Body of pancreas (tissue), 4 donors: ENCODE results near the gene LRP2. TPM values are rescaled to one million over a fixed set of nuclear protein-coding genes. Genes with fewer than 3 reads are reported as not detected.

Experiments used
- ATAC-seq: fragments of 150-250 bp; one replicate; pipeline ENCODE4 v1.9.1; 2016
- DNase-seq, 4 donors: peaks; one replicate each; pipeline ENCODE4 v3.0.0-alpha.2; 2019
- H3K27ac ChIP-seq, 4 donors: fragments of 200-600 bp; sonication (generic); 1 replicate in 3 of 4; 2 replicates in 1 of 4; pipeline versions ENCODE4 v1.5.1 to v1.6.1; 2016 to 2019; ENCODE audit warnings: mild to moderate bottlenecking in 1 of 4, mixed read lengths in 1 of 4, moderate library complexity in 1 of 4
- H3K27me3 ChIP-seq, 2 donors: fragments of 200-600 bp; sonication (generic); one replicate each; pipeline ENCODE4 v1.6.0; 2016; ENCODE audit warnings: mild to moderate bottlenecking in 1 of 2
- H3K36me3 ChIP-seq, 2 donors: fragments of 200-600 bp; sonication (generic); replicated peaks in 1 of 2; 2 replicates each; pipeline ENCODE4 v1.5.1; 2016; ENCODE audit warnings: low read depth in 2 of 2; ENCODE audit not compliant: insufficient read depth in 1 of 2
- H3K4me1 ChIP-seq: fragments of 200-600 bp; sonication (generic); one replicate; pipeline ENCODE4 v1.6.0; 2016
- H3K4me3 ChIP-seq, 2 donors: fragments of 200-600 bp; sonication (generic); 1 replicate in 1 of 2; 2 replicates in 1 of 2; pipeline ENCODE4 v1.5.1; 2016 to 2019
- H3K9me3 ChIP-seq, 3 donors: fragments of 200-600 bp; sonication (generic); 1 replicate in 2 of 3; 2 replicates in 1 of 3; pipeline ENCODE4 v1.5.1; 2016
- POLR2A ChIP-seq, 3 donors: fragments of 450-650 bp; IDR thresholded peaks; one replicate each; pipeline ENCODE4 v1.6.1; 2016; ENCODE audit warnings: antibody characterized with exemption in 3 of 3, mild to moderate bottlenecking in 2 of 3
- WGBS, 2 donors: methylation state at CpG; one replicate each; pipeline ENCODE4 v1.1.5; 2017; 5-methylcytosine and 5-hydroxymethylcytosine counted together
- intact Hi-C: fragments of 100-400 bp; cut with DNase I; formaldehyde crosslinking; loops from one replicate; pipeline ENCODE4 v1.15.1; 2023
- total RNA-seq, 2 donors: library from RNA; depleted of rRNA; stranded (reverse); fragments of >200 nt; gene quantifications; one replicate each; pipeline ENCODE4 v1.1.0, GENCODE V29; 2016
- TF ChIP-seq, protein P1 (sequence below), 7 experiments: fragments of 450-650 bp in 4 of 7; fragments of 200-600 bp in 3 of 7; sonication (generic) in 3 of 7; IDR thresholded peaks; one replicate each; pipeline ENCODE4 v1.5.1; 2016 to 2019; ENCODE audit warnings: antibody characterized with exemption in 7 of 7

The LRP2 gene
- total RNA-seq, 2 donors from 2014 or later, result under 0.01 TPM; not detected in 1

- no peaks in the 10 kb centered on the region for H3K36me3 ChIP-seq
- DNase-seq (no peak), ATAC-seq (no peak)
- H3K4me3 ChIP-seq, result no peak overlapping the region
- no peaks in the 10 kb centered on the region for H3K9me3 ChIP-seq
- no peak for TF ChIP-seq POLR2A (IDR thresholded peaks at IDR 0.05)
- TF ChIP-seq, protein P1, sequence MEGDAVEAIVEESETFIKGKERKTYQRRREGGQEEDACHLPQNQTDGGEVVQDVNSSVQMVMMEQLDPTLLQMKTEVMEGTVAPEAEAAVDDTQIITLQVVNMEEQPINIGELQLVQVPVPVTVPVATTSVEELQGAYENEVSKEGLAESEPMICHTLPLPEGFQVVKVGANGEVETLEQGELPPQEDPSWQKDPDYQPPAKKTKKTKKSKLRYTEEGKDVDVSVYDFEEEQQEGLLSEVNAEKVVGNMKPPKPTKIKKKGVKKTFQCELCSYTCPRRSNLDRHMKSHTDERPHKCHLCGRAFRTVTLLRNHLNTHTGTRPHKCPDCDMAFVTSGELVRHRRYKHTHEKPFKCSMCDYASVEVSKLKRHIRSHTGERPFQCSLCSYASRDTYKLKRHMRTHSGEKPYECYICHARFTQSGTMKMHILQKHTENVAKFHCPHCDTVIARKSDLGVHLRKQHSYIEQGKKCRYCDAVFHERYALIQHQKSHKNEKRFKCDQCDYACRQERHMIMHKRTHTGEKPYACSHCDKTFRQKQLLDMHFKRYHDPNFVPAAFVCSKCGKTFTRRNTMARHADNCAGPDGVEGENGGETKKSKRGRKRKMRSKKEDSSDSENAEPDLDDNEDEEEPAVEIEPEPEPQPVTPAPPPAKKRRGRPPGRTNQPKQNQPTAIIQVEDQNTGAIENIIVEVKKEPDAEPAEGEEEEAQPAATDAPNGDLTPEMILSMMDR (IDR thresholded peaks at IDR 0.05), result no peak
- H3K27ac ChIP-seq, result no peak overlapping the region
- intact Hi-C loops, result no loop called here
- H3K27me3 ChIP-seq, result no peaks in the 10 kb centered on the region
- 5 to 18% methylated on average over 2 of the region's 2 CpGs for WGBS, 2 donors
- no peaks in the 10 kb centered on the region for H3K4me1 ChIP-seq
Observed at GRCh38 chr2:169077674-169078240, 284.6 kb downstream of the LRP2 start.

Other genes with a start within 250 kb of the LRP2 start
- gene BBS5, start 117.0 kb upstream of the LRP2 start, total RNA-seq, result 10 to 100 TPM in 1 of 2 donors, 1 to 10 TPM in 1; 8.2 to 16.3 TPM
- gene KLHL41, start 147.2 kb upstream of the LRP2 start, total RNA-seq, result 1 to 10 TPM; 1.3 TPM
- 10 to 100 TPM; 13.2 to 18.2 TPM for gene FASTKD1, start 211.3 kb upstream of the LRP2 start, total RNA-seq
- 10 to 100 TPM; 22.3 to 25.1 TPM for gene PPIG, start 221.8 kb upstream of the LRP2 start, total RNA-seq